Breast epithelium (tissue), 4 donors: ENCODE results near the gene FBXO22. TPM values are rescaled to one million over a fixed set of nuclear protein-coding genes. Genes with fewer than 3 reads are reported as not detected.
A peak's percentile ranks its signal among the peaks of the same experiment; 100 is the strongest.

Experiments
- DNase-seq, 2 donors: peaks; one replicate each; pipeline ENCODE4 v3.0.0-alpha.2; 2019; ENCODE audit warnings: low spot score in 2 of 2
- H3K27ac ChIP-seq, 2 donors: fragments of 200-600 bp; sonication (generic) in 1 of 2; one replicate each; pipeline ENCODE4 v1.5.1; 2016 to 2019; ENCODE audit warnings: mild to moderate bottlenecking in 1 of 2
- H3K27me3 ChIP-seq, 2 donors: fragments of 200-600 bp; sonication (generic) in 1 of 2; one replicate each; pipeline versions ENCODE4 v1.5.1 to v1.6.0; 2017 to 2019; ENCODE audit warnings: control low read depth in 1 of 2, mild to moderate bottlenecking in 1 of 2
- H3K36me3 ChIP-seq: fragments of 200-600 bp; one replicate; pipeline ENCODE4 v1.5.1; 2019
- H3K4me1 ChIP-seq, 2 donors: fragments of 200-600 bp; sonication (generic); one replicate each; pipeline ENCODE4 v1.5.1; 2016 to 2019; ENCODE audit warnings: control low read depth in 1 of 2
- H3K4me3 ChIP-seq, 3 donors: fragments of 200-600 bp; sonication (generic); 1 replicate in 2 of 3; 2 replicates in 1 of 3; pipeline ENCODE4 v1.5.1; 2016 to 2019; ENCODE audit warnings: mild to moderate bottlenecking in 3 of 3, moderate library complexity in 2 of 3
- H3K9me3 ChIP-seq, 2 donors: fragments of 200-600 bp; sonication (generic) in 1 of 2; one replicate each; pipeline ENCODE4 v1.5.1; 2016 to 2019; ENCODE audit warnings: control low read depth in 1 of 2
- CTCF ChIP-seq, 3 donors: fragments of 450-650 bp; IDR thresholded peaks; one replicate each; pipeline ENCODE4 v1.5.1; 2016 to 2017; ENCODE audit warnings: antibody characterized with exemption in 3 of 3, mild to moderate bottlenecking in 3 of 3, moderate library complexity in 3 of 3
- POLR2A ChIP-seq: fragments of 450-650 bp; IDR thresholded peaks from one replicate; pipeline ENCODE4 v1.6.1; 2016; ENCODE audit warnings: antibody characterized with exemption, mild to moderate bottlenecking, moderate library complexity
- POLR2AphosphoS5 ChIP-seq, 3 donors: sonication (generic); formaldehyde crosslinking; IDR thresholded peaks; one replicate each; pipeline ENCODE4 v1.6.1; 2017; ENCODE audit warnings: antibody characterized with exemption in 3 of 3
- intact Hi-C: fragments of 100-400 bp; cut with DNase I; formaldehyde crosslinking; loops from one replicate; pipeline ENCODE4 v1.15.1; 2023; ENCODE audit warnings: low total_unique reads
- total RNA-seq, 3 donors: library from RNA; depleted of rRNA; stranded (reverse); fragments of >200 nt; gene quantifications; one replicate each; pipeline ENCODE4 v1.1.0, GENCODE V29; 2016

FBXO22 gene
- 10 to 100 TPM; 12.8 to 25.3 (median 24.6) TPM for total RNA-seq

- no peak for TF ChIP-seq CTCF (IDR thresholded peaks at IDR 0.05)
- peak; percentile 79 to 89 (median 88) for TF ChIP-seq POLR2AphosphoS5 (IDR thresholded peaks at IDR 0.05)
- TF ChIP-seq POLR2A = no peak
- H3K4me1 ChIP-seq = no peaks in the 10 kb centered on the region
- no peaks in the 10 kb centered on the region for H3K36me3 ChIP-seq
- peak within 1 kb of the TSS; percentile 73 to 99 (median 76) for H3K4me3 ChIP-seq
- peak within 1 kb of the TSS; percentile 78 to 86 for H3K27ac ChIP-seq
- intact Hi-C loops = no loop called here
- no peaks in the 10 kb centered on the region for H3K9me3 ChIP-seq
- H3K27me3 ChIP-seq = no peaks in the 10 kb centered on the region
- peak; percentile 85 to 88 for DNase-seq
Observed at GRCh38 chr15:75903331-75904239, at the start of gene FBXO22. Gene FBXO22, plus strand, starts transcription at chr15:75903878. Its CDS starts 86 bp downstream, at chr15:75903964.

GRCh38 chr15:75857886-75858285 lies 45.8 kb upstream of the FBXO22 start:
- Histone ChIP-seq H3K4me3 (no peak overlapping the region), H3K27ac (no peak overlapping the region), H3K27me3 (no peaks in the 10 kb centered on the region), H3K4me1 (no peaks in the 10 kb centered on the region), H3K9me3 (no peaks in the 10 kb centered on the region), H3K36me3 (no peaks in the 10 kb centered on the region)
- intact Hi-C loops = no loop called here
- TF ChIP-seq POLR2A (no peak), POLR2AphosphoS5 (IDR thresholded peaks at IDR 0.05) (no peak), CTCF (IDR thresholded peaks at IDR 0.05) (no peak)
- DNase-seq = no peak

- Histone ChIP-seq H3K27me3 (no peaks in the 10 kb centered on the region), H3K4me1 (no peaks in the 10 kb centered on the region), H3K9me3 (no peaks in the 10 kb centered on the region), H3K4me3 (no peak overlapping the region), H3K27ac (no peak overlapping the region), H3K36me3 (no peaks in the 10 kb centered on the region)
- DNase-seq = no peak
- TF ChIP-seq POLR2AphosphoS5 (IDR thresholded peaks at IDR 0.05) (no peak), POLR2A (no peak), CTCF (IDR thresholded peaks at IDR 0.05) (no peak)
- intact Hi-C loops = no loop called here
Observed at GRCh38 chr15:75861750-75862402, 41.8 kb upstream of the FBXO22 start.

- no peaks in the 10 kb centered on the region for H3K36me3 ChIP-seq
- no peak overlapping the region for H3K27ac ChIP-seq
- H3K9me3 ChIP-seq = no peaks in the 10 kb centered on the region
- no peaks in the 10 kb centered on the region for H3K27me3 ChIP-seq
- H3K4me3 ChIP-seq = no peak overlapping the region
- H3K4me1 ChIP-seq = no peaks in the 10 kb centered on the region
- TF ChIP-seq POLR2A = no peak
- no peak for TF ChIP-seq CTCF (IDR thresholded peaks at IDR 0.05)
- TF ChIP-seq POLR2AphosphoS5 (IDR thresholded peaks at IDR 0.05) = no peak
- intact Hi-C loops = no loop called here
- DNase-seq = no peak
Observed at GRCh38 chr15:75862796-75863195, 40.9 kb upstream of the FBXO22 start.
